Endothelial cell of umbilical vein (primary cell): Measurements from ENCODE around the gene COX18. TPM values are rescaled to one million over a fixed set of nuclear protein-coding genes. Genes with fewer than 3 reads are reported as not detected.

ENCODE experiments used
- BruUV-seq: library from RNA; stranded (reverse); fragments of 400-500 nt; replicated peaks from 2 replicates; lab custom pipeline; 2021; lab: Mats Ljungman, UMichigan
- CTCF ChIA-PET: fragments of 300-600, 350-600 bp; sonication (Branson Sonifier 250); formaldehyde crosslinking; loops from one replicate; lab custom pipeline; 2021; ENCODE audit warnings: antibody characterized with exemption, inconsistent platforms; lab: Charles Lee
- POLR2A ChIA-PET: fragments of 300-600, 350-600 bp; sonication (Branson Sonifier 250); formaldehyde crosslinking; loops from one replicate; lab custom pipeline; 2021; ENCODE audit warnings: antibody characterized with exemption, inconsistent platforms; lab: Charles Lee
- DNase-seq: peaks from one replicate; pipeline ENCODE4 v3.0.0-alpha.2; 2011; ENCODE audit warnings: low read depth, low spot score
- FAIRE-seq: peaks from 2 replicates; lab custom pipeline; 2011; peaks lifted over from hg19 to GRCh38; lab: Jason Lieb, UNC
- H2AFZ ChIP-seq: 2 replicates; pipeline ENCODE4 v1.6.0; 2012; ENCODE audit warnings: low read depth, low read length, control low read depth, inconsistent platforms
- H3K27ac ChIP-seq: 2 replicates; pipeline ENCODE4 v1.5.1; 2011; ENCODE audit warnings: low read depth, mild to moderate bottlenecking, control low read depth, low read length, moderate library complexity; ENCODE audit not compliant: insufficient read depth
- H3K27me3 ChIP-seq, 2 experiments: 2 replicates each; pipeline versions ENCODE4 v1.6.0 to v1.6.1; 2011; ENCODE audit warnings: low read length in 2 of 2, mixed read lengths in 1 of 2; ENCODE audit not compliant: control insufficient read depth in 2 of 2, insufficient read depth in 2 of 2
- H3K36me3 ChIP-seq, 2 experiments: 2 replicates in 1 of 2; 3 replicates in 1 of 2; pipeline ENCODE4 v1.5.1; 2011; ENCODE audit warnings: low read length in 2 of 2, mild to moderate bottlenecking in 1 of 2, moderate library complexity in 1 of 2; ENCODE audit not compliant: control insufficient read depth in 2 of 2, insufficient read depth in 2 of 2; ENCODE audit errors: extremely low read depth in 1 of 2
- H3K4me1 ChIP-seq: 3 replicates; pipeline ENCODE4 v1.5.1; 2011; ENCODE audit warnings: mild to moderate bottlenecking, low read length; ENCODE audit not compliant: control insufficient read depth, insufficient read depth; ENCODE audit errors: extremely low read depth
- H3K4me2 ChIP-seq: 2 replicates; pipeline ENCODE4 v1.6.1; 2011; ENCODE audit warnings: low read length, control low read depth, mixed read lengths; ENCODE audit not compliant: insufficient read depth
- H3K4me3 ChIP-seq, 3 experiments: fragments of 200-600 bp in 1 of 3; sonication (generic), shearing (Covaris generic) in 1 of 3; replicated peaks in 1 of 3; 2 replicates each; pipeline ENCODE4 v1.5.1; 2011 to 2016; ENCODE audit warnings: control low read depth in 3 of 3, low read length in 3 of 3, mild to moderate bottlenecking in 2 of 3, inconsistent platforms in 1 of 3, low read depth in 1 of 3, moderate library complexity in 1 of 3; ENCODE audit not compliant: insufficient read depth in 1 of 3
- H3K79me2 ChIP-seq: 2 replicates; pipeline ENCODE4 v1.6.0; 2012; ENCODE audit warnings: low read length, inconsistent platforms; ENCODE audit not compliant: control insufficient read depth, insufficient read depth
- H3K9ac ChIP-seq: replicated peaks from 2 replicates; pipeline ENCODE3; 2011; ENCODE audit warnings: low read length, control low read depth; ENCODE audit not compliant: insufficient read depth; ENCODE audit errors: extremely low read depth
- H3K9me1 ChIP-seq: replicated peaks from 3 replicates; pipeline ENCODE4 v1.6.0; 2011; ENCODE audit warnings: mild to moderate bottlenecking, low read length; ENCODE audit not compliant: control insufficient read depth, insufficient read depth; ENCODE audit errors: extremely low read depth
- H3K9me3 ChIP-seq: replicated peaks from 2 replicates; pipeline ENCODE4 v1.5.1; 2012; ENCODE audit warnings: low read length, inconsistent platforms; ENCODE audit not compliant: control insufficient read depth, insufficient read depth
- H4K20me1 ChIP-seq: replicated peaks from 2 replicates; pipeline ENCODE3; 2011; ENCODE audit warnings: mild to moderate bottlenecking, low read length; ENCODE audit not compliant: control insufficient read depth, insufficient read depth; ENCODE audit errors: extremely low read depth
- CTCF ChIP-seq, 2 donors: IDR thresholded peaks; 1 replicate in 1 of 2; 2 replicates in 1 of 2; pipeline ENCODE4 v1.5.1; 2011; ENCODE audit warnings: low read length in 2 of 2, mild to moderate bottlenecking in 2 of 2, moderate library complexity in 2 of 2, control low read depth in 1 of 2, inconsistent platforms in 1 of 2, low read depth in 1 of 2; ENCODE audit not compliant: insufficient read depth in 1 of 2; ENCODE audit errors: extremely low read depth in 1 of 2
- EZH2 ChIP-seq: IDR thresholded peaks from 2 replicates; pipeline ENCODE4 v1.6.1; 2012; ENCODE audit warnings: borderline replicate concordance, low read depth, mild to moderate bottlenecking, moderate library complexity, low read length, inconsistent platforms; ENCODE audit not compliant: severe bottlenecking
- FOS ChIP-seq: IDR thresholded peaks from 2 replicates; pipeline ENCODE4 v1.6.1; 2011; ENCODE audit warnings: mild to moderate bottlenecking, low read length, moderate library complexity, borderline replicate concordance; ENCODE audit not compliant: insufficient read depth
- GATA2 ChIP-seq: IDR thresholded peaks from 2 replicates; pipeline ENCODE4 v1.7.0; 2011; ENCODE audit warnings: low read depth, mild to moderate bottlenecking, moderate library complexity, mixed read lengths, low read length; ENCODE audit not compliant: insufficient read length, insufficient read depth
- JUN ChIP-seq: IDR thresholded peaks from 2 replicates; pipeline ENCODE4 v1.6.1; 2011; ENCODE audit warnings: borderline replicate concordance, low read depth; ENCODE audit not compliant: insufficient read length, insufficient read depth
- MAX ChIP-seq: IDR thresholded peaks from 2 replicates; pipeline ENCODE4 v1.6.1; 2011; ENCODE audit not compliant: insufficient read depth, insufficient read length
- MYC ChIP-seq: IDR thresholded peaks from one replicate; pipeline ENCODE4 v1.6.1; 2011; ENCODE audit warnings: mild to moderate bottlenecking, low read depth, low read length
- POLR2A ChIP-seq: IDR thresholded peaks from 2 replicates; pipeline ENCODE4 v1.6.1; 2012; ENCODE audit warnings: low read depth, mild to moderate bottlenecking, control low read depth, low read length
- POLR2AphosphoS5 ChIP-seq: IDR thresholded peaks from 2 replicates; pipeline ENCODE4 v1.6.1; 2012; ENCODE audit warnings: low read depth, mild to moderate bottlenecking, control low read depth, low read length, moderate library complexity; ENCODE audit not compliant: insufficient read depth
- dilution Hi-C: fragments of 300-500 bp; cut with MboI; formaldehyde crosslinking; loops from one replicate; pipeline ENCODE4 v1.15.0; 2019; ENCODE audit warnings: low sequenced_read_pairs; ENCODE audit not compliant: extremely low pct_ligation_motif_present
- intact Hi-C: fragments of 100-400 bp; cut with micrococcal nuclease; formaldehyde crosslinking; loops from one replicate; pipeline ENCODE4 v1.10.0; 2022
- polyA plus RNA-seq, 4 experiments: library from polyadenylated mRNA; depleted of rRNA in 3 of 4; stranded (reverse) in 3 of 4; unstranded in 1 of 4; fragments of >200 nt; gene quantifications; 2 replicates each; pipeline versions ENCODE4 v1.2.1 to v1.2.3, GENCODE V29; 2011 to 2012; ENCODE audit warnings: missing spikeins in 1 of 4
- total RNA-seq: library from RNA; stranded (reverse); gene quantifications from 2 replicates; pipeline ENCODE4 v1.2.3, GENCODE V29; 2021

Gene COX18
- total and polyA plus RNA-seq, 2 donors (not counting 3 experiments of a cell fraction or from before 2014, with no cell fraction given), result 11.7 to 13.0 TPM

GRCh38 chr4:73099143-73099542 is 29.6 kb upstream of the COX18 start:
- Histone ChIP-seq H4K20me1 (no peaks in the 10 kb centered on the region), H3K4me1 (no peaks in the 10 kb centered on the region), H2AFZ (no peak overlapping the region), H3K4me3 (no peak overlapping the region), H3K36me3 (peaks cover 10 to 20% of the 10 kb centered on the region in 2 experiments), H3K27me3 (no peaks in the 10 kb centered on the region), H3K27ac (no peak overlapping the region), H3K79me2 (no peaks in the 10 kb centered on the region), H3K9ac (no peak overlapping the region), H3K4me2 (no peak overlapping the region), H3K9me3 (no peaks in the 10 kb centered on the region), H3K9me1 (no peaks in the 10 kb centered on the region)
- no TSS peak for BruUV-seq
- intact Hi-C loops (no loop called here), dilution Hi-C loops (no loop called here)
- FAIRE-seq (no peak), DNase-seq (no peak)
- POLR2A ChIA-PET, result interaction anchor here (0.6 kb wide), 1 partner anchor 141 kb away, joined by 3 read pairs; no protein-coding TSS in a partner anchor
- CTCF ChIA-PET, result interaction anchor here (1.6 to 1.9 kb wide), 3 partner anchors 10 to 158 kb away, joined by 4 to 8 read pairs (median 7); no protein-coding TSS in a partner anchor
- TF ChIP-seq POLR2A, result no peak
- no peak for TF ChIP-seq JUN
- no peak for TF ChIP-seq MYC
- TF ChIP-seq GATA2, result no peak
- TF ChIP-seq EZH2, result no peak
- TF ChIP-seq FOS, result no peak
- no peak for TF ChIP-seq CTCF (IDR thresholded peaks at IDR 0.05; ENCODE audit: extremely low read depth in 1 of 2, insufficient read depth in 1 of 2, low read depth in 1 of 2, low read length in 2 of 2)
- no peak for TF ChIP-seq MAX
- TF ChIP-seq POLR2AphosphoS5, result no peak
